ENCODE measurements around the gene PDLIM5. TPM values are rescaled to one million over a fixed set of nuclear protein-coding genes. Genes with fewer than 3 reads are reported as not detected.

PDLIM5 gene
- total and polyA plus RNA-seq, 2 of the 8 experiments (the other 6 are each of a cell fraction or from before 2014, with no cell fraction given), result 37.3 to 62.1 TPM

DNA sequence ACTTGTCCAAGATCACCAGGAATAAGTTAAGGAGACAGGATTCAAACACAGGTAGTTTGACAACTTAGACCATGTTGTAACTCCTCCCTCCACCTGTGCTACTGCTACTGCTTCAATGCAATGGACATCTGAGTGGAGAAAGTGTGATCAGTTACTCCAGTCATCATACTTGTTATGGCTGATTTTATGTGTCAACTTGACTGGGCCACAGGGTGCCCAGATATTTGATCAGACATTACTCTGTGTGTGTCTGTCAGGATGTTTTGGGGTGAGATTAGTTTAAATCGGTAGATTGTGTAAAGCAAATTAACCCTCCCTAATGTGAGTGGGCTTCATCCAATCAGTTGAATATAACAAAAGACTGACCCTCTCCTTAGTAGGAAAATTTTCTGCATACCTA is 34.8 kb upstream of the PDLIM5 start:
- H3K9ac ChIP-seq (replicated peaks in 1 of 4; ENCODE audit: extremely low read depth in 1 of 4, low read depth in 3 of 4, low read length in 3 of 4), result no peak overlapping the region
- H2BK120ac ChIP-seq (replicated peaks; ENCODE audit: low read depth, low read length), result no peak overlapping the region
- no peak for TF ChIP-seq SP4 (IDR thresholded peaks at IDR 0.05; ENCODE audit: low read length)
- TF ChIP-seq ZNF274 (IDR thresholded peaks at IDR 0.05; ENCODE audit: borderline replicate concordance, extremely low read depth, low read length), result no peak
- TF ChIP-seq SUZ12 (IDR thresholded peaks at IDR 0.05; ENCODE audit: low read length), result no peak
- TF ChIP-seq SP1 (IDR thresholded peaks at IDR 0.05; ENCODE audit: low read depth, low read length), result no peak
- no peak for TF ChIP-seq KDM5A (IDR thresholded peaks at IDR 0.05; ENCODE audit: low read length)
- TF ChIP-seq USF2 (IDR thresholded peaks at IDR 0.05; ENCODE audit: low read length), result no peak
- TF ChIP-seq JUND (IDR thresholded peaks at IDR 0.05; ENCODE audit: low read length), result no peak
- H4K20me1 ChIP-seq (replicated peaks in 1 of 2; ENCODE audit: control insufficient read depth in 1 of 2, insufficient read depth in 2 of 2, low read length in 2 of 2), result no peaks in the 10 kb centered on the region
- no peak overlapping the region for H3K4me2 ChIP-seq (ENCODE audit: insufficient read depth in 1 of 2, low read depth in 2 of 2, low read length in 2 of 2)
- H3K18ac ChIP-seq (ENCODE audit: extremely low read depth, low read length), result no peak overlapping the region
- no peak overlapping the region for H2AFZ ChIP-seq (ENCODE audit: low read length)
- peaks cover 0 to 3% of the 10 kb centered on the region in 2 experiments; a peak in 1 of 4 replicates for H3K9me3 ChIP-seq (ENCODE audit: insufficient read depth in 2 of 2, low read depth in 1 of 2, low read length in 1 of 2)
- H3K4ac ChIP-seq (replicated peaks; ENCODE audit: insufficient read length, low read depth, low read length), result no peak overlapping the region
- H3K4me3 ChIP-seq (ENCODE audit: extremely low read depth in 1 of 4, insufficient read depth in 2 of 4, low read depth in 3 of 4, low read length in 4 of 4), result no peak overlapping the region
- no peak overlapping the region for H2AK5ac ChIP-seq (ENCODE audit: low read depth, low read length)
- H3K23me2 ChIP-seq (ENCODE audit: low read depth, low read length), result no peaks in the 10 kb centered on the region
- H4K5ac ChIP-seq (ENCODE audit: insufficient read length, low read depth, low read length), result no peak overlapping the region
- POLR2A ChIA-PET (ENCODE audit: partially characterized antibody), result no interaction called here
- H3K27ac ChIP-seq (ENCODE audit: low read depth, low read length), result no peak overlapping the region
- peaks cover 0 to 1% (median 0%) of the 10 kb centered on the region in 4 experiments; a peak in 1 of 7 replicates for H3K27me3 ChIP-seq (replicated peaks in 1 of 4; ENCODE audit: control insufficient read depth in 3 of 4, extremely low read depth in 1 of 4, insufficient read depth in 3 of 4, low read length in 3 of 4)
- CTCF ChIA-PET (ENCODE audit: partially characterized antibody), result interaction anchor here (1.4 to 1.5 kb wide), 2 partner anchors 10 to 11 kb away, joined by 3 to 4 read pairs; no protein-coding TSS in a partner anchor
- 93% methylated on average over 1 of the region's 1 CpG; no CpG with 5 or more reads in 1 of the 2 experiments for WGBS, 2 experiments (ENCODE audit: extremely low coverage in 1 of 2, insufficient coverage in 1 of 2, insufficient read length in 1 of 2, insufficient replicate concordance in 2 of 2, low coverage in 1 of 2, low lambda C conversion rate in 2 of 2, missing lambda C conversion rate in 1 of 2)
- H3K79me2 ChIP-seq (ENCODE audit: control insufficient read depth in 1 of 2, insufficient read depth in 2 of 2, low read length in 2 of 2), result no peaks in the 10 kb centered on the region
- no peak overlapping the region for H2BK20ac ChIP-seq (ENCODE audit: low read length)
- no peaks in the 10 kb centered on the region for H3K36me3 ChIP-seq (ENCODE audit: control insufficient read depth in 2 of 4, insufficient read depth in 4 of 4, low read length in 3 of 4)
- H3K23ac ChIP-seq (ENCODE audit: insufficient read length), result no peak overlapping the region
- H3K4me1 ChIP-seq (replicated peaks in 1 of 4; ENCODE audit: control insufficient read depth in 3 of 4, insufficient read depth in 4 of 4, low read length in 3 of 4), result peaks cover 0 to 5% (median 2%) of the 10 kb centered on the region in 4 experiments; a peak in 2 of 7 replicates
- no peak overlapping the region for H4K8ac ChIP-seq (ENCODE audit: extremely low read depth, insufficient read depth, low read length)
- no peak for DNase-seq (ENCODE audit: low read depth in 1 of 2, low spot score in 2 of 2)
- H3K14ac ChIP-seq (ENCODE audit: insufficient read length), result no peak overlapping the region
- H2BK15ac ChIP-seq (ENCODE audit: low read length), result no peak overlapping the region
- no peak overlapping the region for H2BK12ac ChIP-seq (ENCODE audit: low read depth, low read length)
- H2BK5ac ChIP-seq (ENCODE audit: low read depth, low read length), result no peak overlapping the region
- H3K56ac ChIP-seq (replicated peaks; ENCODE audit: insufficient read length, low read depth, low read length), result no peak overlapping the region
- no peaks in the 10 kb centered on the region for H3K79me1 ChIP-seq (ENCODE audit: low read depth, low read length)
- FAIRE-seq, result no peak
- H4K91ac ChIP-seq (replicated peaks; ENCODE audit: insufficient read length, low read length), result no peak overlapping the region

Measured in H1 (cell line).